Cardiac muscle cell (in vitro differentiated cells and primary cell): ENCODE results near the gene PXT1. TPM values are rescaled to one million over a fixed set of nuclear protein-coding genes. Genes with fewer than 3 reads are reported as not detected.
"Not testable (repeated sequence)": the region's sequence is repeated elsewhere in the genome, so short reads cannot be mapped to it uniquely, and the experiment has no call there.

Experiments
- DNase-seq, 2 donors: peaks; one replicate each; pipeline versions ENCODE4 v3.0.0 to v3.0.0-alpha.2; 2010 to 2017; ENCODE audit warnings: low read depth in 1 of 2, low spot score in 1 of 2
- H3K27ac ChIP-seq: fragments of 200-600 bp; sonication (generic); 2 replicates; pipeline ENCODE4 v1.5.1; 2016
- H3K27me3 ChIP-seq: fragments of 200-600 bp; sonication (generic); 2 replicates; pipeline ENCODE4 v1.6.0; 2016; ENCODE audit warnings: control low read depth
- H3K36me3 ChIP-seq: fragments of 200-600 bp; sonication (generic); 2 replicates; pipeline ENCODE4 v1.5.1; 2016; ENCODE audit warnings: control low read depth
- H3K4me1 ChIP-seq: fragments of 200-600 bp; sonication (generic); 2 replicates; pipeline ENCODE4 v1.8.1; 2017; ENCODE audit warnings: low read depth, mild to moderate bottlenecking, mixed run types
- H3K4me3 ChIP-seq: fragments of 200-600 bp; sonication (generic); 2 replicates; pipeline ENCODE4 v1.5.1; 2016; ENCODE audit warnings: mild to moderate bottlenecking
- H3K9me3 ChIP-seq: fragments of 200-600 bp; sonication (generic); 2 replicates; pipeline ENCODE4 v1.5.1; 2017; ENCODE audit warnings: low read depth, mild to moderate bottlenecking, control low read depth
- CTCF ChIP-seq: IDR thresholded peaks from 2 replicates; pipeline ENCODE4 v1.5.1; 2012; ENCODE audit warnings: low read depth, mild to moderate bottlenecking, low read length
- polyA plus RNA-seq: library from polyadenylated mRNA; unstranded; fragments of >200 nt; fragmentation: Nextera tagmentation; extraction: Ambion mirVana; gene quantifications from 2 replicates; pipeline ENCODE4 v1.2.1, GENCODE V29; 2016
- total RNA-seq: library from RNA; depleted of rRNA; stranded (reverse); fragments of >200 nt; gene quantifications from 2 replicates; pipeline ENCODE4 v1.2.3, GENCODE V29; 2016

Gene PXT1
- total and polyA plus RNA-seq, 2 experiments from 2014 or later, result 0.31 TPM; not detected in 1

- peak overlapping the region; percentile 73 for H3K27ac ChIP-seq
Measured at GRCh38 chr6:36422714-36423100, 19.9 kb downstream of the PXT1 start.

GRCh38 chr6:36419310-36419709 lies 23.3 kb downstream of the PXT1 start:
- no peaks in the 10 kb centered on the region for H3K27me3 ChIP-seq
- peaks cover 4% of the 10 kb centered on the region for H3K4me1 ChIP-seq
- no peak overlapping the region for H3K4me3 ChIP-seq
- H3K27ac ChIP-seq, result no peak overlapping the region
- TF ChIP-seq CTCF, result no peak
- no peaks in the 10 kb centered on the region for H3K9me3 ChIP-seq
- no peaks in the 10 kb centered on the region for H3K36me3 ChIP-seq
- DNase-seq, result no peak

More at GRCh38 chr6:36422714-36423100, 19.9 kb downstream of the PXT1 start:
- no peaks in the 10 kb centered on the region for H3K27me3 ChIP-seq
- DNase-seq, result no peak
- no peaks in the 10 kb centered on the region for H3K36me3 ChIP-seq
- H3K9me3 ChIP-seq, result no peaks in the 10 kb centered on the region
- TF ChIP-seq CTCF, result no peak
- H3K4me3 ChIP-seq, result peak overlapping the region; percentile 19
- peaks cover 4% of the 10 kb centered on the region for H3K4me1 ChIP-seq

GRCh38 chr6:36418558-36418957 lies 24.1 kb downstream of the PXT1 start:
- Histone ChIP-seq H3K4me1 (peaks cover 4% of the 10 kb centered on the region), H3K36me3 (no peaks in the 10 kb centered on the region), H3K9me3 (no peaks in the 10 kb centered on the region), H3K27ac (no peak overlapping the region), H3K4me3 (no peak overlapping the region), H3K27me3 (no peaks in the 10 kb centered on the region)
- TF ChIP-seq CTCF, result no peak
- no peak for DNase-seq

GRCh38 chr6:36414481-36414880 lies 28.2 kb downstream of the PXT1 start:
- H3K27ac ChIP-seq, result no peak overlapping the region
- TF ChIP-seq CTCF, result no peak
- H3K36me3 ChIP-seq, result no peaks in the 10 kb centered on the region
- no peaks in the 10 kb centered on the region for H3K27me3 ChIP-seq
- no peaks in the 10 kb centered on the region for H3K4me1 ChIP-seq
- peak in 1 of 2 donors; percentile 5 for DNase-seq
- H3K4me3 ChIP-seq, result no peak overlapping the region
- no peaks in the 10 kb centered on the region for H3K9me3 ChIP-seq

- Histone ChIP-seq H3K9me3 (no peaks in the 10 kb centered on the region), H3K4me3 (no peak overlapping the region), H3K4me1 (no peaks in the 10 kb centered on the region), H3K36me3 (no peaks in the 10 kb centered on the region), H3K27me3 (no peaks in the 10 kb centered on the region), H3K27ac (no peak overlapping the region)
- no peak for DNase-seq
- no peak for TF ChIP-seq CTCF
Measured at GRCh38 chr6:36413489-36414480, 28.9 kb downstream of the PXT1 start.

- not testable (repeated sequence) for H3K27me3 ChIP-seq, DNase-seq
Measured at GRCh38 chr6:36409718-36410117, 32.9 kb downstream of the PXT1 start.

More at GRCh38 chr6:36409718-36410117, 32.9 kb downstream of the PXT1 start:
- H3K36me3 ChIP-seq, H3K4me1 ChIP-seq, H3K9me3 ChIP-seq, H3K27ac ChIP-seq, H3K4me3 ChIP-seq: not testable (repeated sequence)
